K562 (cell line): Measurements from ENCODE around the gene DHRS11. TPM values are rescaled to one million over a fixed set of nuclear protein-coding genes. Genes with fewer than 3 reads are reported as not detected.

ENCODE experiments used
- ATF3 ChIP-seq, 2 experiments: fragments of 450-650 bp in 1 of 2; sonication (generic) in 1 of 2; formaldehyde crosslinking in 1 of 2; IDR thresholded peaks in 1 of 2; conservative IDR thresholded peaks in 1 of 2; 2 replicates each; pipeline versions ENCODE4 v1.6.1 to v1.8.1; 2016 to 2023; ENCODE audit warnings: mild to moderate bottlenecking in 2 of 2, moderate library complexity in 2 of 2, inconsistent platforms in 1 of 2, missing genetic modification reagents in 1 of 2
- CHAMP1 ChIP-seq: fragments of 450-650 bp; IDR thresholded peaks from 2 replicates; pipeline ENCODE4 v1.6.1; 2016; ENCODE audit warnings: mild to moderate bottlenecking
- CREB1 ChIP-seq, 2 experiments: sonication (generic) in 1 of 2; formaldehyde crosslinking in 1 of 2; IDR thresholded peaks; 2 replicates each; pipeline versions ENCODE4 v1.6.1 to v1.8.0; 2012 to 2022; ENCODE audit warnings: inconsistent platforms in 1 of 2, mild to moderate bottlenecking in 1 of 2, missing genetic modification reagents in 1 of 2, moderate library complexity in 1 of 2
- CREB5 ChIP-seq: fragments of 250-450 bp; sonication (Bioruptor Pico); IDR thresholded peaks from 2 replicates; pipeline ENCODE4 v1.5.0; 2020; ENCODE audit warnings: mild to moderate bottlenecking
- CXXC5 ChIP-seq: fragments of 250-450 bp; sonication (Bioruptor Pico); IDR thresholded peaks from 2 replicates; pipeline ENCODE4 v1.8.0; 2022; ENCODE audit warnings: inconsistent platforms, mild to moderate bottlenecking, moderate library complexity
- EZH2 ChIP-seq: IDR thresholded peaks from 2 replicates; pipeline ENCODE4 v1.6.1; 2012; ENCODE audit warnings: low read depth, mild to moderate bottlenecking, inconsistent platforms, low read length, borderline replicate concordance
- LEF1 ChIP-seq: fragments of 450-650 bp; IDR thresholded peaks from 2 replicates; pipeline ENCODE4 v1.6.1; 2016; ENCODE audit warnings: mild to moderate bottlenecking
- MAFG ChIP-seq: fragments of 450-650 bp; conservative IDR thresholded peaks from 2 replicates; pipeline ENCODE4 v1.6.1; 2016; ENCODE audit warnings: missing genetic modification characterization, missing compliant biosample characterization
- NFRKB ChIP-seq: fragments of 450-650 bp; IDR thresholded peaks from 2 replicates; pipeline ENCODE4 v1.6.1; 2016; ENCODE audit warnings: low read depth
- POLR2AphosphoS5 ChIP-seq: IDR thresholded peaks from 2 replicates; pipeline ENCODE4 v1.6.1; 2011; ENCODE audit warnings: mild to moderate bottlenecking, low read depth, low read length, moderate library complexity; ENCODE audit not compliant: control insufficient read depth, insufficient read depth
- SMARCA5 ChIP-seq: fragments of 450-650 bp; IDR thresholded peaks from 2 replicates; pipeline ENCODE4 v1.6.1; 2016
- YY1 ChIP-seq, 3 experiments: IDR thresholded peaks; 2 replicates each; pipeline ENCODE4 v1.6.1; 2011; ENCODE audit warnings: low read length in 2 of 3, mild to moderate bottlenecking in 2 of 3, moderate library complexity in 2 of 3, borderline replicate concordance in 1 of 3, control low read depth in 1 of 3, low read depth in 1 of 3; ENCODE audit not compliant: insufficient read depth in 3 of 3, insufficient replicate concordance in 2 of 3, control insufficient read depth in 1 of 3, insufficient read length in 1 of 3; ENCODE audit errors: extremely low read depth in 1 of 3
- ZBTB2 ChIP-seq: fragments of 450-650 bp; IDR thresholded peaks from 2 replicates; pipeline ENCODE4 v1.6.1; 2016; ENCODE audit warnings: antibody characterized with exemption
- ZNF280B ChIP-seq: fragments of 250-450 bp; sonication (Bioruptor Pico); IDR thresholded peaks from 2 replicates; pipeline ENCODE4 v1.5.1; 2021; ENCODE audit warnings: mild to moderate bottlenecking
- ZNF324 ChIP-seq: fragments of 250-450 bp; sonication (Bioruptor Pico); IDR thresholded peaks from 2 replicates; pipeline ENCODE4 v1.4.0; 2020; ENCODE audit warnings: mild to moderate bottlenecking
- polyA plus RNA-seq, 8 experiments: library from polyadenylated mRNA; depleted of rRNA in 4 of 8; stranded (reverse) in 5 of 8; unstranded in 3 of 8; fragments of >200 nt; fragmentation: Nextera tagmentation in 2 of 8; fragmentation: Illumina TruSeq in 1 of 8; extraction: Ambion mirVana in 2 of 8; extraction: Trizol in 1 of 8; gene quantifications; 2 replicates each; pipeline versions ENCODE4 v1.2.1 to v1.2.3, GENCODE V29; 2011 to 2014; ENCODE audit warnings: inconsistent platforms in 1 of 8, missing spikeins in 1 of 8
- total RNA-seq, 7 experiments: library from RNA; depleted of rRNA in 6 of 7; stranded (reverse); fragments of >200 nt in 6 of 7; fragmentation: Illumina TruSeq in 2 of 7; extraction: Trizol in 2 of 7; gene quantifications; 2 replicates each; pipeline versions ENCODE4 v1.2.1 to v1.2.3, GENCODE V29; 2011 to 2021; ENCODE audit warnings: low replicate concordance in 1 of 7

Gene DHRS11
- total and polyA plus RNA-seq, 9 of the 15 experiments (the other 6 are each of a cell fraction or from before 2014, with no cell fraction given), result 15.2 to 123 (median 59.8) TPM

GRCh38 chr17:36611345-36612072 is 19.8 kb downstream of the DHRS11 start (continued):
- TF ChIP-seq ZNF280B (CRISPR knock-in tag) (no peak), CXXC5 (CRISPR knock-in tag) (peak; percentile 48), CHAMP1 (no peak), NFRKB (0 out of 2 replicates have a peak, but pooled peaks have one; percentile 49), EZH2 (no peak), ZNF324 (no peak), SMARCA5 (no peak), POLR2AphosphoS5 (no peak), ZBTB2 (no peak), CREB5 (no peak), LEF1 (peak; percentile 35; the same call in 1 of the 2 replicates), ATF3 (IDR thresholded peaks at IDR 0.05) (peak; percentile 83), ATF3 (CRISPR knock-in tag; conservative IDR thresholded peaks at IDR 0.05) (no peak), MAFG (tag) (peak; percentile 80), CREB1 (IDR thresholded peaks at IDR 0.05) (no peak), CREB1 (CRISPR knock-in tag; IDR thresholded peaks at IDR 0.05) (no peak), YY1 (IDR thresholded peaks at IDR 0.05; ENCODE audit: borderline replicate concordance in 1 of 3, control insufficient read depth in 1 of 3, extremely low read depth in 1 of 3, insufficient read depth in 3 of 3, insufficient read length in 1 of 3, insufficient replicate concordance in 2 of 3, low read depth in 1 of 3, low read length in 2 of 3) (peak in 1 of 3 experiments; percentile 63)
